HUES48 (cell line): Measurements from ENCODE around the gene CGNL1.

Source experiments
- H3K27ac ChIP-seq: one replicate; pipeline ENCODE4 v1.7.0; 2013; ENCODE audit warnings: low read depth, low read length, inconsistent platforms
- H3K27me3 ChIP-seq: 2 replicates; pipeline ENCODE4 v1.6.1; 2013; ENCODE audit warnings: mild to moderate bottlenecking, low read length; ENCODE audit not compliant: control insufficient read depth, insufficient read depth
- H3K36me3 ChIP-seq: 2 replicates; pipeline ENCODE4 v1.6.1; 2013; ENCODE audit warnings: low read length; ENCODE audit not compliant: control insufficient read depth, insufficient read depth
- H3K4me1 ChIP-seq: 2 replicates; pipeline ENCODE4 v1.6.1; 2013; ENCODE audit warnings: mild to moderate bottlenecking, low read length; ENCODE audit not compliant: control insufficient read depth, insufficient read depth
- H3K4me3 ChIP-seq: 2 replicates; pipeline ENCODE4 v1.5.1; 2013; ENCODE audit warnings: mild to moderate bottlenecking, low read depth, low read length
- H3K9ac ChIP-seq: 2 replicates; pipeline ENCODE4 v1.6.1; 2013; ENCODE audit warnings: mild to moderate bottlenecking, low read depth, low read length, moderate library complexity
- H3K9me3 ChIP-seq: 2 replicates; pipeline ENCODE4 v1.6.1; 2013; ENCODE audit warnings: low read length; ENCODE audit not compliant: control insufficient read depth, insufficient read depth

CGNL1 gene

GRCh38 chr15:57335719-57336118 lies 40.6 kb upstream of the CGNL1 start:
- H3K27me3 ChIP-seq, result no peaks in the 10 kb centered on the region
- no peaks in the 10 kb centered on the region for H3K9me3 ChIP-seq
- no peaks in the 10 kb centered on the region for H3K4me1 ChIP-seq
- H3K9ac ChIP-seq, result no peak overlapping the region
- H3K36me3 ChIP-seq, result no peaks in the 10 kb centered on the region
- no peak overlapping the region for H3K4me3 ChIP-seq
- no peak overlapping the region for H3K27ac ChIP-seq

- H3K9ac ChIP-seq, result no peak overlapping the region
- no peaks in the 10 kb centered on the region for H3K27me3 ChIP-seq
- no peak overlapping the region for H3K4me3 ChIP-seq
- H3K4me1 ChIP-seq, result 0 out of 2 replicates have a peak, but pooled peaks cover 3% of the 10 kb centered on the region
- H3K9me3 ChIP-seq, result no peaks in the 10 kb centered on the region
- H3K27ac ChIP-seq, result no peak overlapping the region
- H3K36me3 ChIP-seq, result no peaks in the 10 kb centered on the region
Observed at GRCh38 chr15:57337868-57338411, 38.4 kb upstream of the CGNL1 start.

DNA sequence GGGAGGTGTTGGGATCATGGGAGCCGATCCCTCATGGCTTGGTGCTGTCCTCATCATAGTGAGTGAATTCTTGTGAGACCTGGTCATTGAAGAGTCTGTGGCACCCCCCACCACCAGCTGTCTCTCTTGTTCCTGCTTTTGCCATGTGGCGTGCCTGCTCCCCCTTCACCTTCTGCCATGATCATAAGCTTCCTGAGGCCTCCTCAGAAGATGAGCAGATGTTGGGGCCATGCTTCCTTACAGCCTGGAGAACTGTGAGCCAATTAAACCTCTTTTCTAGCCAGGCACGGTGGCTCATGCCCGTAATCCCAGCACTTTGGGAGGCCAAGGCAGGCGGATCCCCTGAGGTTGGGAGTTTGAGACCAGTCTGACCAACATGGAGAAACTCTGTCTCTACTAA lies 37.0 kb upstream of the CGNL1 start:
- Histone ChIP-seq H3K36me3 (no peaks in the 10 kb centered on the region), H3K27me3 (no peaks in the 10 kb centered on the region), H3K4me3 (no peak overlapping the region), H3K9me3 (no peaks in the 10 kb centered on the region), H3K4me1 (0 out of 2 replicates have a peak, but pooled peaks cover 3% of the 10 kb centered on the region), H3K9ac (no peak overlapping the region), H3K27ac (no peak overlapping the region)

DNA sequence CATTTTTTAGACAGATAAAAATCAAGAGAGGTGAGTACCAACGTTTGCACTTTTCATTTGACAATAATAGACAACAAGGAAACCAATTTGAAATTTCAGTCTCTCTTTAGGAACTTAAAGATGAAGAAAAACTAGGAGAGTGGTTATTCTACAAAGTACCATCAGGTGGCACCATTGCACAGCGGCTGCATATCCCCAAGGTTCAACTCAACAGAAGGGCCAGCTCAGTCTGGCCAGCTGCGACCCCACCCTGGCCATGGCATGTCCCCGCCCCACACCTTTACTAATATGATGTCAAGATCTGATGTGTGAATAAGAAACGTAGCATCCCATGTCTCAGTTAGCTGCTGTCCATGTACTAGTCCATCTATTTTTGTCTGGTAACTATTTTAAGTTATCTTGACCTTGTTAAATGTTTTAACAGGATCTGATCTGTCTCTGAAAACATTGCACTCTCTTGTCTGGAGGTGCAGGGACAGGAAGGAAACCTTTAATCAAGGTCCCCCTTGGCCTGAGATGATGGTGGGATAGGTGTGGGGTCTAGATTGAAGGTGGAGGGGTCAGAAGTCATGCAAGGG lies 35.5 kb upstream of the CGNL1 start:
- Histone ChIP-seq H3K27me3 (no peaks in the 10 kb centered on the region), H3K9ac (no peak overlapping the region), H3K36me3 (no peaks in the 10 kb centered on the region), H3K9me3 (no peaks in the 10 kb centered on the region), H3K4me1 (peaks cover 3% of the 10 kb centered on the region), H3K4me3 (no peak overlapping the region), H3K27ac (no peak overlapping the region)

DNA sequence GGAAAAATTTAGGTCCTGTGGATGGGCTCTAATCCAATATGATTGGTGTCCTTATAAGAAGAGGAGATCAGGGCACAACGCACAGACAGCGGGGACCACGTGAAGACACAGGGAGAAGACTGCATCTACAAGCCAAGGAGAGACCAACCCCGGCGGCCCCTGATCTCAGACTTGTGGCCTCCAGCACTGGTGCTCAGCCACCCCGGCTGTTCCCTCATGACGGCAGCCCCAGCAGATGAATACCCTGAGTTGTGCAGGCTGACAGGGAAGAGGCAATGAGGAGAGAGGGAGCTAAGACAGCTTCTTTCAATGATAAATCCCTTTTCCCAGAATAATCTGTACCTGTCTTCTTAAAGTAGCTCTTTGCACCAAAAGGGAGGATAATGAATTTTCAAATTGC lies 33.3 kb upstream of the CGNL1 start:
- Histone ChIP-seq H3K9me3 (no peaks in the 10 kb centered on the region), H3K27me3 (no peaks in the 10 kb centered on the region), H3K27ac (no peak overlapping the region), H3K4me1 (peaks cover 6% of the 10 kb centered on the region), H3K4me3 (no peak overlapping the region), H3K9ac (no peak overlapping the region), H3K36me3 (no peaks in the 10 kb centered on the region)

- no peaks in the 10 kb centered on the region for H3K9me3 ChIP-seq
- H3K4me1 ChIP-seq, result peaks cover 6% of the 10 kb centered on the region
- H3K27ac ChIP-seq, result no peak overlapping the region
- no peaks in the 10 kb centered on the region for H3K36me3 ChIP-seq
- H3K27me3 ChIP-seq, result no peaks in the 10 kb centered on the region
- H3K9ac ChIP-seq, result no peak overlapping the region
- no peak overlapping the region for H3K4me3 ChIP-seq
Observed at GRCh38 chr15:57343498-57343897, 32.8 kb upstream of the CGNL1 start.

- H3K4me3 ChIP-seq, result no peak overlapping the region
- H3K27ac ChIP-seq, result no peak overlapping the region
- no peaks in the 10 kb centered on the region for H3K36me3 ChIP-seq
- H3K27me3 ChIP-seq, result no peaks in the 10 kb centered on the region
- peaks cover 6% of the 10 kb centered on the region for H3K4me1 ChIP-seq
- H3K9me3 ChIP-seq, result no peaks in the 10 kb centered on the region
- no peak overlapping the region for H3K9ac ChIP-seq
Observed at GRCh38 chr15:57344282-57344681, 32.0 kb upstream of the CGNL1 start.

DNA sequence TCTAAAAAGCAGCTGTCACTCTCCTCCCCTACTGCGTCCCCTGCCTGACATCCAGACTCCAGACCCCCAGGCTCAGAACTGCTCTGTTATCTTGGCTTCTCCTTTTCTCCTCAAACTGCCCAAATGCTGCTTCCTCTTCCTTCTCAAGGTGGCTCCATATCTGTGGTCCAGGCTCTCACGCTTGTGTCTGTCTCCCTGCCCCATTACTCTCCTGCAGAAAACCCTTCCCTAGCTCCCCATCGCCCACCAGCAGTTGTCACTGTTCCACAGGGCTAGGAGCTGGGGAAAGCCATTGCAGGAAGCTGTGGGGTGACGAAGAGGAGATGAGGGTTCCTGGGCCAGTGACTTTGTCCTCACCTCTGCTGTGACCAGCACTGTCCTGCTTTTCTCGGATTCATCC lies 30.7 kb upstream of the CGNL1 start:
- Histone ChIP-seq H3K27me3 (no peaks in the 10 kb centered on the region), H3K36me3 (no peaks in the 10 kb centered on the region), H3K9ac (no peak overlapping the region), H3K4me3 (no peak overlapping the region), H3K4me1 (peaks cover 6% of the 10 kb centered on the region), H3K27ac (no peak overlapping the region), H3K9me3 (no peaks in the 10 kb centered on the region)

- Histone ChIP-seq H3K27me3 (no peaks in the 10 kb centered on the region), H3K4me1 (peaks cover 9% of the 10 kb centered on the region), H3K27ac (no peak overlapping the region)
Observed at GRCh38 chr15:57348081-57348480, 28.2 kb upstream of the CGNL1 start.

GRCh38 chr15:57352535-57353316 lies 23.6 kb upstream of the CGNL1 start:
- no peaks in the 10 kb centered on the region for H3K9me3 ChIP-seq
- no peaks in the 10 kb centered on the region for H3K27me3 ChIP-seq
- H3K4me3 ChIP-seq, result no peak overlapping the region
- no peaks in the 10 kb centered on the region for H3K36me3 ChIP-seq
- no peak overlapping the region for H3K9ac ChIP-seq
- H3K4me1 ChIP-seq, result peaks cover 29% of the 10 kb centered on the region
- no peak overlapping the region for H3K27ac ChIP-seq

More at GRCh38 chr15:57348081-57348480, 28.2 kb upstream of the CGNL1 start:
- Histone ChIP-seq H3K36me3 (no peaks in the 10 kb centered on the region), H3K9ac (no peak overlapping the region), H3K4me3 (no peak overlapping the region), H3K9me3 (no peaks in the 10 kb centered on the region)

DNA sequence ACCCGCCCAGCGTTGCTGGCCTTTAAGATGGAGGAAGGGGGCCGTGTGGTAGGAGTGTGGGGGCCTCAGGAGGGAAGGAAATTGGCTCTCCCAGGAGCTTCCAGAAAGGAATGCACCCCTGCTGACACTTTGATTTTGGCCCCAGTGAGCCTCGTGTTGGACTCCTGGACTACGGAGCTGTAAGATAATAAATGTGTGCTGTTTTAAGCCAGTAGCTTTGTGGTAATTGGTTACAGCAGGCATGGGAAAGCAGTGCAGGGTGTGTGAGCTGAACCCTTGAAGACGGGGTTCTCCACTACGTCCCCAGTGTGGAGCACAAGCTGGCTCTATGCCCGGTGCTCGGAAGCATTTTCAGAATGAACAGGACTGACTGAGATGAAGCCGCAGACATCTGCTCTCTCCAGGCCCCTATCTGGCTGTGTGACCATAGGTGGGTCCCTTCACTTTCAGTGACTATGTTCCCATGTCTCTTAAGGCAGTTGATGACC lies 22.9 kb upstream of the CGNL1 start:
- Histone ChIP-seq H3K9ac (no peak overlapping the region), H3K36me3 (no peaks in the 10 kb centered on the region), H3K27ac (no peak overlapping the region), H3K27me3 (no peaks in the 10 kb centered on the region), H3K9me3 (no peaks in the 10 kb centered on the region), H3K4me3 (no peak overlapping the region), H3K4me1 (peaks cover 29% of the 10 kb centered on the region)
